OCI-LY1 (cell line): ENCODE measurements around the gene STXBP2.

ENCODE experiments used
- H2AFZ ChIP-seq: fragments of 200-600 bp; sonication (generic), shearing (Covaris generic); 2 replicates; pipeline ENCODE4 v1.6.0; 2014; ENCODE audit warnings: antibody characterized with exemption, mild to moderate bottlenecking, low read length
- H3F3A ChIP-seq: fragments of 200-600 bp; sonication (generic), shearing (Covaris generic); 2 replicates; pipeline ENCODE4 v1.6.0; 2014; ENCODE audit warnings: mild to moderate bottlenecking, antibody characterized with exemption, low read length, moderate library complexity; ENCODE audit not compliant: insufficient read depth
- H3K27ac ChIP-seq: fragments of 200-600 bp; sonication (generic); 2 replicates; pipeline ENCODE4 v1.5.1; 2014; ENCODE audit warnings: low read length, mixed run types, mild to moderate bottlenecking, low read depth; ENCODE audit not compliant: poor library complexity, severe bottlenecking
- H3K27me3 ChIP-seq: fragments of 200-600 bp; sonication (generic); 2 replicates; pipeline ENCODE4 v1.6.0; 2014; ENCODE audit warnings: antibody characterized with exemption, mild to moderate bottlenecking, low read length, moderate library complexity; ENCODE audit not compliant: insufficient read depth
- H3K36me3 ChIP-seq: fragments of 200-600 bp; sonication (generic); 2 replicates; pipeline ENCODE4 v1.6.1; 2014; ENCODE audit warnings: mild to moderate bottlenecking, antibody characterized with exemption, low read length, moderate library complexity, mixed read lengths; ENCODE audit not compliant: insufficient read depth
- H3K4me1 ChIP-seq: fragments of 200-600 bp; sonication (generic); 2 replicates; pipeline ENCODE4 v1.5.1; 2014; ENCODE audit warnings: mild to moderate bottlenecking, low read length, moderate library complexity; ENCODE audit not compliant: insufficient read depth, severe bottlenecking
- H3K4me2 ChIP-seq: fragments of 200-600 bp; sonication (generic), shearing (Covaris generic); 2 replicates; pipeline ENCODE4 v1.6.1; 2014; ENCODE audit warnings: low read length
- H3K4me3 ChIP-seq: fragments of 200-600 bp; sonication (generic); 2 replicates; pipeline ENCODE4 v1.5.1; 2014; ENCODE audit warnings: low read length, low read depth, mild to moderate bottlenecking, mixed read lengths; ENCODE audit not compliant: poor library complexity, severe bottlenecking
- H3K79me2 ChIP-seq: fragments of 200-600 bp; shearing (Covaris generic); 2 replicates; pipeline ENCODE4 v1.6.1; 2016; ENCODE audit warnings: mixed run types, low read length, mixed read lengths; ENCODE audit not compliant: insufficient read depth
- H3K9ac ChIP-seq: fragments of 200-600 bp; sonication (generic), shearing (Covaris generic); 2 replicates; pipeline ENCODE4 v1.6.1; 2014; ENCODE audit warnings: mild to moderate bottlenecking, low read length, mixed read lengths
- H3K9me2 ChIP-seq: fragments of 200-600 bp; sonication (generic), shearing (Covaris generic); 2 replicates; pipeline ENCODE4 v1.6.1; 2014; ENCODE audit warnings: low read depth, mild to moderate bottlenecking, low read length, mixed read lengths
- H3K9me3 ChIP-seq: fragments of 200-600 bp; shearing (Covaris generic); 2 replicates; pipeline ENCODE4 v1.6.1; 2014; ENCODE audit warnings: low read length, mixed read lengths
- H4K20me1 ChIP-seq: fragments of 200-600 bp; sonication (generic), shearing (Covaris generic); 2 replicates; pipeline ENCODE4 v1.6.0; 2016; ENCODE audit warnings: mild to moderate bottlenecking, low read length; ENCODE audit not compliant: insufficient read depth
- EZH2 ChIP-seq: fragments of 200-600 bp; sonication (generic), shearing (Covaris generic); IDR thresholded peaks from 2 replicates; pipeline ENCODE4 v1.8.0; 2017; ENCODE audit warnings: borderline replicate concordance, mixed run types, mild to moderate bottlenecking, antibody characterized with exemption, low read length, moderate library complexity, mixed read lengths
- TF ChIP-seq, protein P1 (sequence below): fragments of 200-600 bp; sonication (generic), shearing (Covaris generic); IDR thresholded peaks from 2 replicates; pipeline ENCODE4 v1.5.1; 2017; ENCODE audit warnings: mild to moderate bottlenecking, antibody characterized with exemption, low read length, moderate library complexity, mixed read lengths

STXBP2 gene

DNA sequence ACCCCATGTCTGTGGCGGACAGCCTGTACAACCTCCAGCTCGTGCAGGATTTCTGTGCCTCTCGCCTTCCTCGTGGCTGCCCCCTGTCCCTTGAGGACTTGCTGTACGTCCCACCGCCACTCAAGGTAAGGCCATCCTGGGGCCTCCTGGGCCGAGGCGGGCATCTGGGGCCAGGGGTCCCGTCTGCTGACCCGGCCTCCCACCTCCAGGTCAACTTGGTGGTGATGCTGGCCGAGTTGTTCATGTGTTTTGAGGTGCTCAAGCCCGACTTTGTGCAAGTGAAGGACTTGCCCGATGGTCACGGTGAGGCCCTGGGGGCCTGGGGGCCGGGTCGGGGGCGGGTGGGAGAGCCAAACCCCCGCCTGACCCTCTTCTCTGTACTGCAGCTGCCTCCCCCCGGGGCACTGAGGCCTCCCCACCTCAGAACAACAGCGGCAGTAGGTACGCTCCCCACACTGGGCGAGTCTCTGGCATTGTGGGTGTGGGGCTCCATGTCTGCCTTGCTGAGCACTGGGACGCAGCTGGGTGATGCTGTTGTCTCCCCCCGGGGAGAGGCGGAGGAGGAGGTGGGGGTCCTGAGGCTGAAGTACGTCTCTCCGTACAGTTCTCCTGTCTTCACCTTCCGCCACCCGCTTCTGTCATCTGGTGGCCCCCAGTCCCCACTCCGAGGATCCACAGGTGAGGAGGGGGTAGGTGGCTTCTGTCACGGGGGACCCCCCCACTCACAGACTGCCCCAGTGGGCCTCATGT is 26.2 kb upstream of the STXBP2 start:
- Histone ChIP-seq H3K9me3 (no peaks in the 10 kb centered on the region), H3K4me1 (no peaks in the 10 kb centered on the region), H3K9me2 (no peaks in the 10 kb centered on the region), H4K20me1 (no peaks in the 10 kb centered on the region), H3F3A (no peaks in the 10 kb centered on the region), H2AFZ (no peak overlapping the region), H3K4me3 (no peak overlapping the region), H3K36me3 (no peaks in the 10 kb centered on the region), H3K79me2 (no peaks in the 10 kb centered on the region), H3K4me2 (no peak overlapping the region), H3K9ac (no peak overlapping the region), H3K27me3 (no peaks in the 10 kb centered on the region), H3K27ac (no peak overlapping the region)
- no peak for TF ChIP-seq EZH2

DNA sequence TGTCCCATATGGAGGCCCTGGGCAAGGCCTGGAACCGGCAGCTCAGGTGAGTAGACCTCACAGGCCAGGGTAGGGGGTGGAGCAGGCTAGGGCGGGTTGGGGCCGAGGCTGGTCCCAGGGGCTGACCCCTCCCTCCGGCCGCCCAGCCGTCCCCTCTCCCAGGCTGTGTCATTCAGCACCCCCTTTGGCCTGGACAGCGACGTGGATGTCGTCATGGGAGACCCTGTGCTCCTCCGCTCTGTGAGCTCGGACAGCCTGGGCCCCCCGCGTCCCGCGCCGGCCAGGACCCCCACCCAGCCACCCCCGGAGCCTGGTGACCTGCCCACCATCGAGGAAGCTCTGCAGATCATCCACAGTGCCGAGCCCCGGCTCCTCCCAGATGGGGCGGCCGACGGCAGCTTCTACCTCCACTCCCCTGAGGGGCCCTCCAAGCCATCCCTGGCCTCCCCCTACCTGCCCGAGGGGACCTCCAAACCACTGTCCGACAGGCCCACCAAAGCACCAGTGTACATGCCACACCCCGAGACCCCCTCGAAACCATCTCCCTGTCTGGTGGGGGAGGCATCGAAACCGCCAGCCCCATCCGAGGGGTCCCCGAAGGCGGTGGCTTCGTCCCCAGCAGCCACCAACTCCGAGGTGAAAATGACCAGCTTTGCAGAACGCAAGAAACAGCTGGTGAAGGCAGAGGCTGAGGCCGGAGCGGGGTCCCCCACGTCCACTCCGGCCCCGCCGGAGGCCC is 25.2 kb upstream of the STXBP2 start:
- Histone ChIP-seq H3K9me2 (no peaks in the 10 kb centered on the region), H3K27ac (no peak overlapping the region), H3K4me2 (no peak overlapping the region), H3K4me1 (no peaks in the 10 kb centered on the region), H3K4me3 (no peak overlapping the region), H3F3A (no peaks in the 10 kb centered on the region), H4K20me1 (no peaks in the 10 kb centered on the region), H3K79me2 (no peaks in the 10 kb centered on the region), H3K9me3 (no peaks in the 10 kb centered on the region), H2AFZ (no peak overlapping the region), H3K27me3 (no peaks in the 10 kb centered on the region), H3K36me3 (no peaks in the 10 kb centered on the region), H3K9ac (no peak overlapping the region)
- TF ChIP-seq, protein P1, sequence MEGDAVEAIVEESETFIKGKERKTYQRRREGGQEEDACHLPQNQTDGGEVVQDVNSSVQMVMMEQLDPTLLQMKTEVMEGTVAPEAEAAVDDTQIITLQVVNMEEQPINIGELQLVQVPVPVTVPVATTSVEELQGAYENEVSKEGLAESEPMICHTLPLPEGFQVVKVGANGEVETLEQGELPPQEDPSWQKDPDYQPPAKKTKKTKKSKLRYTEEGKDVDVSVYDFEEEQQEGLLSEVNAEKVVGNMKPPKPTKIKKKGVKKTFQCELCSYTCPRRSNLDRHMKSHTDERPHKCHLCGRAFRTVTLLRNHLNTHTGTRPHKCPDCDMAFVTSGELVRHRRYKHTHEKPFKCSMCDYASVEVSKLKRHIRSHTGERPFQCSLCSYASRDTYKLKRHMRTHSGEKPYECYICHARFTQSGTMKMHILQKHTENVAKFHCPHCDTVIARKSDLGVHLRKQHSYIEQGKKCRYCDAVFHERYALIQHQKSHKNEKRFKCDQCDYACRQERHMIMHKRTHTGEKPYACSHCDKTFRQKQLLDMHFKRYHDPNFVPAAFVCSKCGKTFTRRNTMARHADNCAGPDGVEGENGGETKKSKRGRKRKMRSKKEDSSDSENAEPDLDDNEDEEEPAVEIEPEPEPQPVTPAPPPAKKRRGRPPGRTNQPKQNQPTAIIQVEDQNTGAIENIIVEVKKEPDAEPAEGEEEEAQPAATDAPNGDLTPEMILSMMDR: no peak
- no peak for TF ChIP-seq EZH2

DNA sequence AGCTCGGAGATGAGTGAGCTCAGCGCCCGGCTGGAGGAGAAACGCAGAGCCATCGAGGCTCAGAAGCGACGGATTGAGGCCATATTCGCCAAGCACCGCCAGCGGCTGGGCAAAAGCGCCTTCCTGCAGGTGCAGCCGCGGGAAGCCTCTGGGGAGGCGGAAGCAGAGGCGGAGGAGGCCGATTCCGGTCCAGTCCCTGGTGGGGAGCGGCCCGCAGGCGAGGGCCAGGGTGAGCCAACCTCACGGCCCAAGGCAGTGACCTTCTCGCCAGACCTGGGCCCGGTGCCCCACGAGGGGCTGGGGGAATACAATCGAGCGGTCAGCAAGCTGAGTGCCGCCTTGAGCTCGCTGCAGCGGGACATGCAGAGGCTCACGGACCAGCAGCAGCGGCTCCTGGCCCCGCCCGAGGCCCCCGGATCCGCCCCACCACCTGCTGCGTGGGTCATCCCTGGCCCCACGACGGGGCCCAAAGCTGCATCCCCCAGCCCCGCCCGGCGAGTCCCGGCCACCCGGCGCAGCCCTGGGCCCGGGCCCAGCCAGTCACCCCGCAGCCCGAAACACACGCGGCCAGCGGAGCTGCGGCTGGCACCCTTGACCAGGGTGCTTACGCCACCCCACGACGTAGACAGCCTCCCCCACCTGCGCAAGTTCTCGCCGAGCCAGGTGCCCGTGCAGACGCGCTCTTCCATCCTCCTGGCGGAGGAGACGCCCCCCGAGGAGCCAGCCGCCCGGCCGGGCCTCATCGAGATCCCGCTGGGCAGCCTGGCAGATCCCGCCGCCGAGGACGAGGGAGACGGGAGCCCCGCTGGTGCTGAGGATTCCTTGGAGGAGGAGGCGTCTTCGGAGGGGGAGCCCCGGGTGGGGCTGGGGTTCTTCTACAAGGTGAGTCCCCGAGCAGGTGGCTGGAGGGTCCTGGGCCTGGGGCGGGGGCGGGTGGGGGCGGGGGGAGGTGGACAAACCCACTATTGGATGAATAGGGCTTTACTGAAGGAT is 24.3 kb upstream of the STXBP2 start:
- Histone ChIP-seq H3K4me2 (no peak overlapping the region), H3K27ac (no peak overlapping the region), H3K4me1 (no peaks in the 10 kb centered on the region), H3K27me3 (no peaks in the 10 kb centered on the region), H3K4me3 (no peak overlapping the region), H3K9me2 (no peaks in the 10 kb centered on the region), H3K79me2 (no peaks in the 10 kb centered on the region), H4K20me1 (no peaks in the 10 kb centered on the region), H3K36me3 (0 out of 2 replicates have a peak, but pooled peaks cover 2% of the 10 kb centered on the region), H2AFZ (no peak overlapping the region), H3K9me3 (no peaks in the 10 kb centered on the region), H3F3A (no peaks in the 10 kb centered on the region), H3K9ac (no peak overlapping the region)
- TF ChIP-seq EZH2: no peak
- TF ChIP-seq, protein P1: no peak
